Effector memory CD8-positive, alpha-beta T cell (primary cell): ENCODE measurements around the gene VEGFB.

Experiments used
- ATAC-seq: fragments of 150-1000 bp; cut with Tn5 transposase; replicated peaks from 2 replicates; pipeline ENCODE4 v1.10.0; 2021; ENCODE audit warnings: mild to moderate bottlenecking, moderate library complexity
- DNase-seq, 3 experiments: peaks; one replicate each; pipeline ENCODE4 v3.0.0; 2021
- H3K27ac Mint-ChIP-seq, 2 donors: one replicate each; pipeline ENCODE4 v1.8.0; 2022; ENCODE audit warnings: mild to moderate bottlenecking in 2 of 2, mixed read lengths in 2 of 2, moderate library complexity in 2 of 2
- H3K27me3 Mint-ChIP-seq, 2 donors: one replicate each; pipeline ENCODE4 v1.8.0; 2022; ENCODE audit warnings: mixed read lengths in 2 of 2
- H3K36me3 Mint-ChIP-seq: one replicate; pipeline ENCODE4 v1.8.0; 2022; ENCODE audit warnings: mild to moderate bottlenecking, moderate library complexity, mixed read lengths; ENCODE audit not compliant: insufficient read depth
- H3K4me1 Mint-ChIP-seq, 2 donors: one replicate each; pipeline ENCODE4 v1.8.0; 2022; ENCODE audit warnings: low read depth in 2 of 2, mixed read lengths in 2 of 2
- H3K4me3 Mint-ChIP-seq, 2 donors: one replicate each; pipeline ENCODE4 v1.8.0; 2022; ENCODE audit warnings: mild to moderate bottlenecking in 2 of 2, mixed read lengths in 2 of 2, moderate library complexity in 2 of 2
- H3K9me3 Mint-ChIP-seq, 2 donors: one replicate each; pipeline ENCODE4 v1.8.0; 2022; ENCODE audit warnings: mixed read lengths in 2 of 2

The VEGFB gene

GRCh38 chr11:64267207-64267945 lies 33.0 kb downstream of the VEGFB start:
- Mint-ChIP-seq H3K27ac (peak overlapping the region in 1 of 2 donors; percentile 98), H3K4me3 (peak overlapping the region in 1 of 2 donors; percentile 97), H3K27me3 (no peaks in the 10 kb centered on the region), H3K36me3 (peaks cover 37% of the 10 kb centered on the region), H3K9me3 (no peaks in the 10 kb centered on the region), H3K4me1 (peaks cover 18 to 24% of the 10 kb centered on the region in 2 donors)
- no peak for DNase-seq
- no peak for ATAC-seq

- Mint-ChIP-seq H3K9me3 (no peaks in the 10 kb centered on the region), H3K36me3 (peaks cover 35% of the 10 kb centered on the region), H3K4me1 (peaks cover 18 to 24% of the 10 kb centered on the region in 2 donors), H3K27me3 (no peaks in the 10 kb centered on the region), H3K27ac (peak overlapping the region; percentile 96 to 98), H3K4me3 (peak overlapping the region; percentile 96 to 97)
- DNase-seq (no peak), ATAC-seq (no peak)
Observed at GRCh38 chr11:64268025-64268892, 33.9 kb downstream of the VEGFB start.

GRCh38 chr11:64268893-64269539 lies 34.6 kb downstream of the VEGFB start:
- DNase-seq: peak in 1 of 3 experiments; percentile 29
- H3K27ac Mint-ChIP-seq: peak overlapping the region; percentile 96 to 98
- ATAC-seq: no peak

GRCh38 chr11:64269540-64270220 lies 35.3 kb downstream of the VEGFB start:
- Mint-ChIP-seq H3K9me3 (no peaks in the 10 kb centered on the region), H3K36me3 (peaks cover 37% of the 10 kb centered on the region), H3K4me1 (peaks cover 18 to 24% of the 10 kb centered on the region in 2 donors), H3K4me3 (peak overlapping the region; percentile 96 to 97), H3K27me3 (no peaks in the 10 kb centered on the region), H3K27ac (peak overlapping the region; percentile 96 to 98)
- DNase-seq: peak; percentile 96 to 97 (median 97)
- ATAC-seq: peak; percentile 75

More at GRCh38 chr11:64268893-64269539, 34.6 kb downstream of the VEGFB start:
- H3K4me3 Mint-ChIP-seq: peak overlapping the region; percentile 96 to 97
- peaks cover 37% of the 10 kb centered on the region for H3K36me3 Mint-ChIP-seq
- H3K9me3 Mint-ChIP-seq: no peaks in the 10 kb centered on the region
- H3K27me3 Mint-ChIP-seq: no peaks in the 10 kb centered on the region
- peaks cover 18 to 24% of the 10 kb centered on the region in 2 donors for H3K4me1 Mint-ChIP-seq

GRCh38 chr11:64275031-64275800 lies 40.8 kb downstream of the VEGFB start:
- peaks cover 2 to 7% of the 10 kb centered on the region in 2 donors for H3K4me1 Mint-ChIP-seq
- no peak overlapping the region for H3K27ac Mint-ChIP-seq
- no peaks in the 10 kb centered on the region for H3K27me3 Mint-ChIP-seq
- ATAC-seq (no peak), DNase-seq (no peak)
- H3K4me3 Mint-ChIP-seq: no peak overlapping the region
- no peaks in the 10 kb centered on the region for H3K9me3 Mint-ChIP-seq
- H3K36me3 Mint-ChIP-seq: peaks cover 50% of the 10 kb centered on the region

GRCh38 chr11:64275841-64276240 lies 41.5 kb downstream of the VEGFB start:
- no peak overlapping the region for H3K27ac Mint-ChIP-seq
- peaks cover 46% of the 10 kb centered on the region for H3K36me3 Mint-ChIP-seq
- no peak overlapping the region for H3K4me3 Mint-ChIP-seq
- no peaks in the 10 kb centered on the region for H3K9me3 Mint-ChIP-seq
- DNase-seq (no peak), ATAC-seq (no peak)
- peaks cover 0 to 5% of the 10 kb centered on the region in 2 donors for H3K4me1 Mint-ChIP-seq
- H3K27me3 Mint-ChIP-seq: no peaks in the 10 kb centered on the region

- no peak for DNase-seq
- Mint-ChIP-seq H3K4me3 (no peak overlapping the region), H3K27ac (peak overlapping the region in 1 of 2 donors; percentile 60), H3K36me3 (peaks cover 39% of the 10 kb centered on the region), H3K4me1 (peaks cover 0 to 5% of the 10 kb centered on the region in 2 donors), H3K9me3 (no peaks in the 10 kb centered on the region), H3K27me3 (no peaks in the 10 kb centered on the region)
- ATAC-seq: no peak
Observed at GRCh38 chr11:64276653-64277431, 42.5 kb downstream of the VEGFB start.

- Mint-ChIP-seq H3K27me3 (no peaks in the 10 kb centered on the region), H3K4me1 (peaks cover 0 to 8% of the 10 kb centered on the region in 2 donors), H3K4me3 (no peak overlapping the region), H3K36me3 (peaks cover 35% of the 10 kb centered on the region), H3K27ac (no peak overlapping the region), H3K9me3 (no peaks in the 10 kb centered on the region)
- no peak for DNase-seq
- no peak for ATAC-seq
Observed at GRCh38 chr11:64278576-64279190, 44.3 kb downstream of the VEGFB start.

- H3K27ac Mint-ChIP-seq: peak overlapping the region in 1 of 2 donors; percentile 99
- peaks cover 49% of the 10 kb centered on the region for H3K36me3 Mint-ChIP-seq
- no peak for ATAC-seq
Observed at GRCh38 chr11:64281957-64282770, 47.8 kb downstream of the VEGFB start.

GRCh38 chr11:64283092-64283491 lies 48.7 kb downstream of the VEGFB start:
- Mint-ChIP-seq H3K4me1 (peaks cover 14 to 22% of the 10 kb centered on the region in 2 donors), H3K4me3 (peak overlapping the region; percentile 88 to 90), H3K9me3 (no peaks in the 10 kb centered on the region), H3K27ac (peak overlapping the region; percentile 97 to 99), H3K36me3 (peaks cover 46% of the 10 kb centered on the region), H3K27me3 (no peaks in the 10 kb centered on the region)
- DNase-seq (no peak), ATAC-seq (no peak)

More at GRCh38 chr11:64281957-64282770, 47.8 kb downstream of the VEGFB start:
- Mint-ChIP-seq H3K4me1 (peaks cover 14 to 22% of the 10 kb centered on the region in 2 donors), H3K9me3 (no peaks in the 10 kb centered on the region), H3K4me3 (no peak overlapping the region), H3K27me3 (no peaks in the 10 kb centered on the region)
- no peak for DNase-seq
